Measurements from ENCODE around the gene ZNF462. TPM values are rescaled to one million over a fixed set of nuclear protein-coding genes. Genes with fewer than 3 reads are reported as not detected.

ZNF462 gene
- total RNA-seq, 1 donor from 2014 or later = 0.71 TPM

- intact Hi-C loops (cut with micrococcal nuclease) = no loop called here
Measured at GRCh38 chr9:106958955-106959657, 96.1 kb downstream of the ZNF462 start.

GRCh38 chr9:106960258-106960657 lies 97.3 kb downstream of the ZNF462 start:
- intact Hi-C loops (cut with micrococcal nuclease) = loop anchor here (5.0 kb wide), 1 partner anchor 98 kb away; the partner anchor contains the start of gene ZNF462

GRCh38 chr9:106961623-106962022 lies 98.7 kb downstream of the ZNF462 start:
- intact Hi-C loops (cut with micrococcal nuclease) = loop anchor here (5.0 kb wide), 1 partner anchor 99 kb away; the partner anchor contains the start of gene ZNF462

- intact Hi-C loops (cut with micrococcal nuclease) = loop anchor here (5.0 kb wide), 1 partner anchor 100 kb away; the partner anchor contains the start of gene ZNF462
Measured at GRCh38 chr9:106962122-106962521, 99.2 kb downstream of the ZNF462 start.

- intact Hi-C loops (cut with micrococcal nuclease) = loop anchor here (5.0 kb wide), 1 partner anchor 100 kb away; the partner anchor contains the start of gene ZNF462
Measured at GRCh38 chr9:106962615-106963363, 99.8 kb downstream of the ZNF462 start.

GRCh38 chr9:106963684-106964083 lies 100.7 kb downstream of the ZNF462 start:
- intact Hi-C loops (cut with micrococcal nuclease) = loop anchor here (1.0 to 5.0 kb wide), 2 partner anchors 42 to 101 kb away; partner anchors contain the start of gene ZNF462

- intact Hi-C loops (cut with micrococcal nuclease) = loop anchor here (1.0 to 5.0 kb wide), 2 partner anchors 43 to 102 kb away; partner anchors contain the start of gene ZNF462
Measured at GRCh38 chr9:106964329-106964728, 101.4 kb downstream of the ZNF462 start.

GRCh38 chr9:106964822-106965525 lies 102.0 kb downstream of the ZNF462 start:
- intact Hi-C loops (cut with micrococcal nuclease) = loop anchor here (1.0 to 5.0 kb wide), 2 partner anchors 44 to 103 kb away; partner anchors contain the start of gene ZNF462

GRCh38 chr9:106966481-106966880 lies 103.5 kb downstream of the ZNF462 start:
- intact Hi-C loops (cut with micrococcal nuclease) = no loop called here

GRCh38 chr9:106969696-106970095 lies 106.7 kb downstream of the ZNF462 start:
- intact Hi-C loops (cut with micrococcal nuclease) = no loop called here

- intact Hi-C loops (cut with micrococcal nuclease) = no loop called here
Measured at GRCh38 chr9:106970219-106970975, 107.4 kb downstream of the ZNF462 start.

- intact Hi-C loops (cut with micrococcal nuclease) = no loop called here
Measured at GRCh38 chr9:106970976-106971457, 108.1 kb downstream of the ZNF462 start.

GRCh38 chr9:106972082-106972481 lies 109.1 kb downstream of the ZNF462 start:
- intact Hi-C loops (cut with micrococcal nuclease) = no loop called here

GRCh38 chr9:106974341-106974740 lies 111.4 kb downstream of the ZNF462 start:
- intact Hi-C loops (cut with micrococcal nuclease) = no loop called here

GRCh38 chr9:106976772-106977171 lies 113.8 kb downstream of the ZNF462 start:
- intact Hi-C loops (cut with micrococcal nuclease) = no loop called here

- intact Hi-C loops (cut with micrococcal nuclease) = no loop called here
Measured at GRCh38 chr9:106980551-106981101, 117.7 kb downstream of the ZNF462 start.

- intact Hi-C loops (cut with micrococcal nuclease) = no loop called here
Measured at GRCh38 chr9:106981396-106982287, 118.7 kb downstream of the ZNF462 start.

GRCh38 chr9:106982636-106983035 lies 119.7 kb downstream of the ZNF462 start:
- intact Hi-C loops (cut with micrococcal nuclease) = no loop called here

- intact Hi-C loops (cut with micrococcal nuclease) = no loop called here
Measured at GRCh38 chr9:106983346-106983745, 120.4 kb downstream of the ZNF462 start.
